ENCODE data around the gene PTPRG.

The PTPRG gene

DNA sequence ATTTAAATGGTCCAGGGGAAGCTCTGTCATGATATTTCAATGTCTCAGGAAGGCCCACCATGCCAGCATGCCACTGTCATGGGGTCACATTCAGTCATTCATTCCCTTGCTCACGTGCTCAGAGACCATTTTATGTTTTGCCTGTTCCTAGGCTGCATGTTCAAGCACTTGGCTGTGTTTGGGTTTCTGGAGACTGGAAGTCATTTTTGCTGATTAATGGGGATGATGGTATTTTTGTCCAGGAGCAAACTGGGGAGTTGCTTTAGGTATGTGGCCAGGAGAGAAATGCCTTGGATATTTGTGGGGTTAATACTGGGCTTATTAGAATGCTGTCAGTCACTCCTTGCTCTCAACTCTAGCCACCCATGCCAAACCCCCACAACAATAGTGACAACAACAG lies 303.5 kb downstream of the PTPRG start:
- Histone ChIP-seq H3K27me3 (replicated peaks; ENCODE audit: control insufficient read depth, insufficient read depth, low read length) (no peaks in the 10 kb centered on the region; the same call in 1 of the 2 replicates), H3K36me3 (ENCODE audit: control insufficient read depth, insufficient read depth, low read length) (no peaks in the 10 kb centered on the region), H3K4me3 (replicated peaks; ENCODE audit: low read depth, low read length) (no peak overlapping the region)
- TF ChIP-seq, protein P1, sequence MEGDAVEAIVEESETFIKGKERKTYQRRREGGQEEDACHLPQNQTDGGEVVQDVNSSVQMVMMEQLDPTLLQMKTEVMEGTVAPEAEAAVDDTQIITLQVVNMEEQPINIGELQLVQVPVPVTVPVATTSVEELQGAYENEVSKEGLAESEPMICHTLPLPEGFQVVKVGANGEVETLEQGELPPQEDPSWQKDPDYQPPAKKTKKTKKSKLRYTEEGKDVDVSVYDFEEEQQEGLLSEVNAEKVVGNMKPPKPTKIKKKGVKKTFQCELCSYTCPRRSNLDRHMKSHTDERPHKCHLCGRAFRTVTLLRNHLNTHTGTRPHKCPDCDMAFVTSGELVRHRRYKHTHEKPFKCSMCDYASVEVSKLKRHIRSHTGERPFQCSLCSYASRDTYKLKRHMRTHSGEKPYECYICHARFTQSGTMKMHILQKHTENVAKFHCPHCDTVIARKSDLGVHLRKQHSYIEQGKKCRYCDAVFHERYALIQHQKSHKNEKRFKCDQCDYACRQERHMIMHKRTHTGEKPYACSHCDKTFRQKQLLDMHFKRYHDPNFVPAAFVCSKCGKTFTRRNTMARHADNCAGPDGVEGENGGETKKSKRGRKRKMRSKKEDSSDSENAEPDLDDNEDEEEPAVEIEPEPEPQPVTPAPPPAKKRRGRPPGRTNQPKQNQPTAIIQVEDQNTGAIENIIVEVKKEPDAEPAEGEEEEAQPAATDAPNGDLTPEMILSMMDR (IDR thresholded peaks at IDR 0.05; ENCODE audit: insufficient read depth, low read length, poor library complexity, severe bottlenecking): no peak
- no peak for DNase-seq (ENCODE audit: extremely low read depth, insufficient read length)

DNA sequence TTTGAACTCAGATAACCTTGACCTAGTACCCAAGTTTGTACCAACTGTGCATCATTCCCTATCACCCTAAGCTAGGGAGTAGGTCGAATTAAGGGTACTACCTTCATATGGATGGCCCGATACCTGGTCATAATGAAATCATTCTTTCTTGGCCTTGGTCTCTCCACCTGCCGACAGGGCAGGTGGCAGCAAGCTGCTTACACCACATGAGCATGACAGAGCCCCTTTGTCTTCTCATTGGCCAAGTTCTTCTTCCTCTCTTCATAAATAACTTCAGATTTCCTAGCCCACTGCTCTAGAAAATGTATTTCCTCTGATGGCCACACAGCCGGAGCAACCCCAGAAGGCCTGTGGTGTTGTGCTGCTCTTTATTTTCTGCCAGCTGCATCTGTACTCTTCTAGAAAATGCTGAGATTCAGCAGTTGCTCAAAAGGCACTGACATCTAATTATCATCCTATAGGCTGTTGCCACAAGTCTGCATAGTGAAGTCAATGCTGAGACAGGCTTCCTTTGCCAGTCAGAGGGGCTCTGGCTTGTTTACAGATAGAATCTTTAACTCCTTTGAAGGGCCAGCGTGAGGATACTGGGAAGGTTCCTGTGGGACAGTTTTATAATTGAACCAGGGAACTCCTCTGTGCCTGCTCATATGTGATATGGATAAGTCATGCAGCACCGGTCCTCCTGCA lies 304.2 kb downstream of the PTPRG start:
- Histone ChIP-seq H3K4me3 (replicated peaks; ENCODE audit: low read depth, low read length) (no peak overlapping the region), H3K36me3 (ENCODE audit: control insufficient read depth, insufficient read depth, low read length) (no peaks in the 10 kb centered on the region), H3K27me3 (replicated peaks; ENCODE audit: control insufficient read depth, insufficient read depth, low read length) (no peaks in the 10 kb centered on the region; the same call in 1 of the 2 replicates)
- TF ChIP-seq, protein P1 (IDR thresholded peaks at IDR 0.05; ENCODE audit: insufficient read depth, low read length, poor library complexity, severe bottlenecking): no peak
- DNase-seq (ENCODE audit: extremely low read depth, insufficient read length): no peak

DNA sequence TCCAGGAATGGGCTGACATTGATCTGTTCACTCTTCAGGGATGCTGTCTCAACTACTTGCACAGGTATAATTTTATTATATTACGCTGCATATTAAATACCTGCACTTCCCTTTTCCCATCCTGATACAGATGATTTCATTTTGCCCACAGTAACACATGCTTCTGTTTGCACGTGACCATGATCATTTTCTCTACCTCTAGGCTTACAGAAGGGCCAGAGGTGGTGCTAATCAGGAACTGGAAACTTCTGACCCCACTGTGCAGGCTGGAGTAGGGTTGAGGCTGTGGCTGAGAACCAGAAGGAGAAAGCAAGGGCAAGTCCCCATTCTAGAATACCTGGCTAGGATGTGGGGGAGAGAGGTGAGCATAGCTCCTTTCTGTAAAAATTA lies 304.8 kb downstream of the PTPRG start:
- no peak for DNase-seq (ENCODE audit: extremely low read depth, insufficient read length)
- Histone ChIP-seq H3K4me3 (replicated peaks; ENCODE audit: low read depth, low read length) (no peak overlapping the region), H3K36me3 (ENCODE audit: control insufficient read depth, insufficient read depth, low read length) (no peaks in the 10 kb centered on the region), H3K27me3 (replicated peaks; ENCODE audit: control insufficient read depth, insufficient read depth, low read length) (no peaks in the 10 kb centered on the region; the same call in 1 of the 2 replicates)
- TF ChIP-seq, protein P1 (IDR thresholded peaks at IDR 0.05; ENCODE audit: insufficient read depth, low read length, poor library complexity, severe bottlenecking): no peak

DNA sequence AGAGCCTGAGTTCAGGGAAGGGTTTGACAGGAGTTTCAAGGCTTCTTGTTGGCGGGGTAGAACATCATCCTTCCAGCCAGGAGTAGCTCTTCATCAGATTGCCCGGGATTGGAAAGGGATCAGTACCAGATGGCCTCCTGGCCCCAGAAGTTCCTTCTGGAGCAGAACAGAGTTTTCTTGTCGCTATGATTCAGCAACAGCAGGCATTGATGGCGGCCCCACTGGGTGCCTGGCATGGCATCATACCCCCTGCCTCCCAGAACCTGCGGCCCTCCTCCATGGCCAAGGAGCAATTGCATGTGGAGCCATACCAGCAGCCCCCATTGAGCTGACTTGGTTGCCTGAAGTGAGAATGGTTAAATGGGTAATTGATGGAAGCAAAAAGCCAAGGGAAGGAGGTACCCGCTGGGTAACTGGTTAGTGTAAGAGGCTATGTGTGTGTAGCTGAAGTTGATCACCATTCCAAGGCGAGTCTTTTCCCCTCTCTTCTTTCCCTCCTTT lies 305.6 kb downstream of the PTPRG start:
- TF ChIP-seq, protein P1 (IDR thresholded peaks at IDR 0.05; ENCODE audit: insufficient read depth, low read length, poor library complexity, severe bottlenecking): no peak
- H3K27me3 ChIP-seq (replicated peaks; ENCODE audit: control insufficient read depth, insufficient read depth, low read length): no peaks in the 10 kb centered on the region; the same call in 1 of the 2 replicates
- H3K4me3 ChIP-seq (replicated peaks; ENCODE audit: low read depth, low read length): no peak overlapping the region
- no peak for DNase-seq (ENCODE audit: extremely low read depth, insufficient read length)
- no peaks in the 10 kb centered on the region for H3K36me3 ChIP-seq (ENCODE audit: control insufficient read depth, insufficient read depth, low read length)

DNA sequence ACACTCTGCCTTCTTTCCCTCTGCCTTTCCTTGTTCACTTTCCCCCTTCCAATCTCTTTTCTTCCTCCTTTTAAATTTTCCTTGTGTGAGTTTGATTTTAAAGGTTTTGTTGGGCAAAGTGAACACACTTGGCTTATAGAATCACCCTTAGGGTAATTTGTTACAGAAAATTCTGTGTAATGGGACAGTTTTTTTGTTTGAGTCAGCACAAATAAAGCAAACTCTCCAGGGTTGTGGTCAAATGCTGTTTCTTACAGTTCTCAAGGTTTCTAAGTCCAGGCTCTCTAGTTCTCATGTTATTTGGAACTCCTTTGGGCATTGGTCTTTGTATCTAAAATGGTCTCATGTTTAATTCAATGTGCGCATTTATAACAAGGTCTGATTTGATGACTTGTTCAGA lies 307.1 kb downstream of the PTPRG start:
- TF ChIP-seq, protein P1 (IDR thresholded peaks at IDR 0.05; ENCODE audit: insufficient read depth, low read length, poor library complexity, severe bottlenecking): no peak
- no peaks in the 10 kb centered on the region for H3K36me3 ChIP-seq (ENCODE audit: control insufficient read depth, insufficient read depth, low read length)
- no peaks in the 10 kb centered on the region; the same call in 1 of the 2 replicates for H3K27me3 ChIP-seq (replicated peaks; ENCODE audit: control insufficient read depth, insufficient read depth, low read length)
- H3K4me3 ChIP-seq (replicated peaks; ENCODE audit: low read depth, low read length): no peak overlapping the region
- DNase-seq (ENCODE audit: extremely low read depth, insufficient read length): no peak
